Hematopoietic multipotent progenitor cell treated with erythropoietin and hydrocortisone succinate and interleukin-3 and kit ligand, for 6 days (in vitro differentiated cells): ENCODE measurements around the gene ARHGAP1.
"Not testable (repeated sequence)": the region's sequence is repeated elsewhere in the genome, so short reads cannot be mapped to it uniquely, and the experiment has no call there.

ENCODE experiments used
- DNase-seq: peaks from one replicate; pipeline ENCODE4 v3.0.0-alpha.2; 2015

The ARHGAP1 gene

DNA sequence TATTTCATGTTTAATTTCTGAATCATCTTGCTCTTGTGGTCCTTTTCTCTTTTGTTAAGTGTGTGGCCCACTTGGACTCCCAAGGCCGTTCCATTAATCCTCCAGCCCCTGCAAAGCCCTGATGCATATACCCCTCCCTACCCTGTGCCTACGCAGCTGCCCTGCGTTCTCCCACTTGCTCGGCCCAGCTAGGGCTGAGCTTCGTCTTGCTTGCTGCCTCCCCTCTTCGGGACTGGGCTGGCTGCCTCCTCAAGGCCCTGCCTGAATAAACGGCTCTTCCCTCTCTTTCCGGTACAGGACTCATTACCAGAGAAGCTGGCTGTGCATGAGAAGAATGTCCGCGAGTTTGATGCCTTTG lies 28.5 kb downstream of the ARHGAP1 start:
- no peak for DNase-seq

GRCh38 chr11:46670521-46670920 lies 29.9 kb downstream of the ARHGAP1 start:
- not testable (repeated sequence) for DNase-seq

DNA sequence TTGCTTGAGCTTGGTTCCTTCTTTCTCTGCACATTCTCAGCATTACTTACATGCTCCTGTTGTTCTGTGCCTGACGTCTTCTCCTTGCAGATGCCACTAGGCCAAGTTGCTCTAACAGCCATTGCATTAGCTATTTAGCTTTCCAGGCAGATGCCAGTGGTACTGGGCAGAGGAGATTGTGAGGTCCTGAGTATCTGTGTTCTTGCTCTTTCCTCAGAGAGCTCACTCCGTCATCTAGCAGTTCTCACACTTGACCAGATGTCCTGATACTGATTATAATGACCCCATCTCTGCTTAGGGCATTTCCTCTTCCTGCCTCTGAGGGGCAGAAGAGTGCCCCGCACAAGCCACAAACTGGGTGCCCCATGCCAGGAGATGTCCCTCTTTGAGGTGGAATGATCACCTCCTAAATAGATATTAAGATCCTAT lies 30.7 kb downstream of the ARHGAP1 start:
- DNase-seq, result peak; percentile 89

- no peak for DNase-seq
Observed at GRCh38 chr11:46668480-46669085, 31.8 kb downstream of the ARHGAP1 start.

DNA sequence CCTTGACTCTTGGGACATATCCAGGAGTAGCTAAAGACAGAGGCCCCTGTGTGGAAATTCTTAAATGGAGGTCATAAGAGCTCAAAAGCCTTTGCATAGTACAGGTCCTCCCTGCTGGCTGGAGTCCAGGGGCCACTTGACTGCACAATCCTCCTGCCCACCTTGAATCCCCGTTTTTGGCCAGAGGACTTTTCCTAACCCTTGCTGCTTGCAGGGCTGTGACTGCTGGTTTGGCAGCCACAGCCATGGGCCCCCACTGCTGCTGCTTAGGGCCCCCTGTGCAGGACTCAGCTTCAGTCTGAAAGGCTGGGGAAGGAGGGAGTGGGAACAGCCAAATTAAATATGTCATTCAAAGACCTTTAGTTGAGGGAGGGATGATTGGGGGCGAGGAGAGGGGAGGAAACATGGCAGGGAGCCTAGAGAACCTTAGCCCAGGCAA lies 33.4 kb downstream of the ARHGAP1 start:
- no peak for DNase-seq

DNA sequence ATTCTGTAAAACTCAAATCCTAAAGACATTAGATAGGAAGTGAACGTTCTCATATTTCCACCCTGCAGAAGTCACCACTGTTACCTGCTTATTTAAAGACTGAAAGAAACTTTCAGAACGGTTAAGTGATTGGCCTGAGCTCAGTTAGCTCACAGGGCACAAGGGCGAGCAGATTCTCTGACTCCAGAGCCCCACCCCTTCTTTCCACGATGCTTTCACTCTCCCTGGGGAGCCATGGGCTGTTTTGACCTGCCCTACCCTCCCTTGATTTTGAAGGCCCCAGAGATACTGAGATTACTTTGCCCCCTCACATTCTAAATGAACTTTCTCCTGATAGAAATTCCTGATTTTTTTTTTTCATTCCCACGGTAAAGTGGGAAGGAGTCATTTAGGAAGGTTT lies 33.9 kb downstream of the ARHGAP1 start:
- DNase-seq, result no peak

- DNase-seq, result no peak
Observed at GRCh38 chr11:46665356-46665755, 35.1 kb downstream of the ARHGAP1 start.

- DNase-seq, result peak; percentile 71
Observed at GRCh38 chr11:46664612-46665011, 35.8 kb downstream of the ARHGAP1 start.

DNA sequence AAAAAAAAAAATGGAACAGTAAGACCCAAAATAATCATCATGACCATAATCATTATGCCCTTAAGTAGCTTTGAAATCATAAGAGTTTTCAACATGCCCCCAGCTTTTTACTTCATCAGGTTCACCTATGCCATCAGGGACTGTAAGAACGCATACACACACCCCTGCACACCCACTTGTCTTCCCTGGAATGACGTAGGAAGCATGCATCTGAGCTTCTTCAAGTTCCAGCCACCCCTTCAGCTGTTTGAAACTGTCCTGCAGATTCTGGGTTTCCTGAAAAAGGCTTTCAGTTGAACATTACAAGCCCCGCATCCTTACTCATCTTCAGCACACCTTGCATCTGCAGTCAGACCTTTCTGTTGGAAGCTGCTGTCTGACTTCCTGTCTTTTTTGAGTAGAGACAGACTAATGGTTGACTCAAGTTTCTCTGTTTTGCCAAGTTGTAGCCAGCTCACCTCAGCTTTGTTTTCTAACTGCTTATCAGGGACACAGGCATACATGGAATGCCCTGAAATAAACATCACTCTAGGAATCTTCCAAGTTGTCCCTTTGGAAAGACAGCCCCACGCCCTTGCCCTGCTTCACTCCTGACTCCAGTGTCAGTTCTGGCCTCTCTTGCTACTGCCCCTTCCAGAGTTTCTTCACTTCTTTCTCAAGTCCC lies 37.0 kb downstream of the ARHGAP1 start:
- DNase-seq, result no peak

DNA sequence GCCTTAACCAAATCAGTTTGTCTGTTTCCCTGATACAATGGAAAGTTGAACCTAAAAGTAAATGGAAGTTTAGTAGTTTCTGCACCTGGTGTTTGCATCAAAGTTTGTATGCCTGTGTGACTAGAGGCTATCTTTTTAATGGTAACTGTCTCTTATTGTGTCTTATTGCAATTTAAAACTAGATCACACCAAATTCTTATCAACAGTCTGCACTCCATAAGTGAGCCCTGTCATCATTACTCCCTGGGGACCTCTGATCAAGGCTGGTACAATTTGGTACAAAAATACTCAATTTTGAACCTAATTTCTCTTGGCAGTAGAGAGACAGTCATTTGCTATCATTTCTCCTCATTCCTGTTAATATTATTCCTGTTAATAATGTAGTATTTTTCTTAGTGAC lies 38.1 kb downstream of the ARHGAP1 start:
- peak; percentile 68 for DNase-seq

DNA sequence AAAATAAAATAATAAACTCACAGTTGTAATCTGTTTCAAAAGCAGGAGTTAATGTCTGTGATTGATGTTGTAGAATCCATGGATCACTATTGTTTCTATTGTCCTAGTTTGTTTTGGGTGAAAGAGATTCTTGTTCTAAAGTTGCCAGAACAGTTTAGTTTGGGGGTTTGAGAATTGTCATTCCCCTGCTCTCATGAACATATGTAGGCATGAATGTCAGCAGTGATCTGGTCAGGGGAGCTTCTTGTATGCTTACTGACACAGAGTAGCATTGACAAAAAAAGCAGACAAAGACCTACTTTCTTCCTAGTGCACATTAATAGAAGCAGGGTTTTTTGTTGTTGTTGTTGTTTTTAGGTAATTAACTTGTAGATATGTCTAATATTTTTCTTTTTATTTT lies 38.6 kb downstream of the ARHGAP1 start:
- no peak for DNase-seq

GRCh38 chr11:46659908-46660307 lies 40.5 kb downstream of the ARHGAP1 start:
- peak; percentile 77 for DNase-seq

DNA sequence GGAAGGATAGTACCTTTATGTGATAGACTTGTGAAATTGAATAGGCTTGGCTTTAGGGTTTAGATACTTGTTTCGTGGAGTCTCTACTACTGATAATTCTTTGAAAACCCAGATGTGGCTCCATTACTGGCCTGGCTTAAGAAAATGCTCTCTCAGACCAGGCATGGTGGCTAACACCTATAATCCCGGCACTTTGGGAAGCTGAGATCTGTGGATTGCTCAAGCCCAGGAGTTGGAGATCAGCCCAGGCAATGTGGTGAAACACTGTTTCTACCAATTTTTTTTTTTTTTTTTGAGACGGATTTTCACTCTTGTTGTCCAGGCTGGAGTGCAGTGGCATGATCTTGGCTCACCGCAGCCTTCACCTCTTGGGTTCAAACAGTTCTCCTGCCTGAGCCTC lies 42.2 kb downstream of the ARHGAP1 start:
- DNase-seq, result no peak

GRCh38 chr11:46657186-46657585 lies 43.2 kb downstream of the ARHGAP1 start:
- no peak for DNase-seq

DNA sequence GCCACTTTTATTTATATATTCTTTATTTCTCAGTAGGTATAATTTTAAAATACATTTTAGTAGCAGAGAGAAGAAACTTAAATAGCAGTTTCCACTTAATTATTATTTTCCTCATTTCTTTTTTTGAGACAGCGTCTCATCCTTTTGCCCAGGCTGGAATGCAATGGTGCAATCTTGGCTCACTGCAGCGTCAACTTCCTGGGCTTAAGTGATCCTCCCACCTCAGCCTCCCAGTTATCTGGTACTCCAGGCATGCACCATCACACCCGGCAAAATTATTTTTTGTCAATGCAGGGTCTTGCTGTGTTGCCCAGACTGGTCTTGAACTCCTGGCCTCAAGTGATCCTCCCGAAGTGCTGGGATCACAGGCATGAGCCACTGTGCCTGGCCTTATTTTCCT lies 44.8 kb downstream of the ARHGAP1 start:
- DNase-seq, result no peak

DNA sequence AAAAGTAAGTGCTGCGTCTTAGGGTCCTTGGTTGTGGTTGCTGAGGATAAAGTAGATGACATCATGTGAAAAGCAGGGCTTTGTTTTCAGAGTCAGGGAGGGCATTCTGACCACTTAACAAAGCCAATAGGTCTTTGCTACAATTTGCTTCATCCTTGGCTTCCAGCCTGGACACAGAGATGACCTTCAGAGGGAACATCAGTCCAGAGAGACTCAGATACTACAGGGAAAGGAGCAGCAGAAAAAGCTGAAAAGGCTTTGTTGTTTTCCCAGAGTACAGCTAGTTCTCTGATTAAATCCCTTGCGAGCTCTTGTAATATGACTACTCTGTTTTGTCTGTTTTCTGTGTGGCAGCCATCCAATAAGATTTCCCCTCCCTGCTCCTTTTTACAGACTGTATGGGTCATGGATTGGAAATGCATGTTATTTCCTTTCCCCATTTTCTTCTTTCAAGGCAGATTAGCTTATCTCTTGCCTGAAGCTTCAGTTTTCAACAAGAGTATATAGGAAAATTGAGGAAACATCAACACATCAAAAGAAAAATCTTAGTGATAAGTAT lies 51.2 kb downstream of the ARHGAP1 start:
- DNase-seq, result no peak

DNA sequence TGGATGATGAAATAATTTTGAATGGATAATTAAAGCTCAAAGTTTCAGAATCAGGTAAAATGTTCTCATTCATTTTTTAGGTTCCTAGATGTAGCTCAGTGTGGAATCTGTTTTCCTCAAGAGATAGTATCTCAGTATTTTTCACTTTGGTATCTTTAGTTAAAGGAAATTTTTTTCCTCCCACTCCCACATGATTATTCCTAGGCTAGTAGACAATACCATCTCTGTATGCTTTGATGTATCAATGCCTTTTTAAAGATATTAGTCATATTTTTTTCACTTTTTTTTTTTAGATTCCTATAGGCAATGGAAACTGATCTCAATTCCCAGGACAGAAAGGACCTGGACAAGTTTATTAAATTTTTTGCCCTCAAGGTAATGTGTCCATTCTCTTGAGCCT lies 56.4 kb downstream of the ARHGAP1 start:
- no peak for DNase-seq

DNA sequence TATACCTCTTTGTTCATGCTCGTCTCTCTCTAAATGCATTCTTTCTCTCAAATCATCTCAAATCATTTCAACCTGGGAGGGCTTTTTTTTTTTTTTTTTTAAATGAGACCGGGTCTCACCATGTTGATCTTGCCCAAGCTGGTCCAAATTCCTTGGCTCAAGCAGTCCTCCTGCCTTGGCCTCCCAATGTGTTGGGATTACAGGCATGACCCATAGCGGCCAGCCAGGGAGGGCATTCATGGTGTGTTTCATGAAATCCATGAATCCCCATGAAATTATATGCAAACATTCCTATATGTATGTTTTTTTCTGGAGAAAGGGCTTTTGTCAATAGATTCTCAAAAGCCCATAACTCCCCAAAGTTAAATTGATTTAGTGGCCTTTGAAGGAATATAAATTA lies 56.9 kb downstream of the ARHGAP1 start:
- no peak for DNase-seq

- no peak for DNase-seq
Observed at GRCh38 chr11:46642627-46643335, 57.6 kb downstream of the ARHGAP1 start.

GRCh38 chr11:46641639-46642038 lies 58.8 kb downstream of the ARHGAP1 start:
- no peak for DNase-seq

DNA sequence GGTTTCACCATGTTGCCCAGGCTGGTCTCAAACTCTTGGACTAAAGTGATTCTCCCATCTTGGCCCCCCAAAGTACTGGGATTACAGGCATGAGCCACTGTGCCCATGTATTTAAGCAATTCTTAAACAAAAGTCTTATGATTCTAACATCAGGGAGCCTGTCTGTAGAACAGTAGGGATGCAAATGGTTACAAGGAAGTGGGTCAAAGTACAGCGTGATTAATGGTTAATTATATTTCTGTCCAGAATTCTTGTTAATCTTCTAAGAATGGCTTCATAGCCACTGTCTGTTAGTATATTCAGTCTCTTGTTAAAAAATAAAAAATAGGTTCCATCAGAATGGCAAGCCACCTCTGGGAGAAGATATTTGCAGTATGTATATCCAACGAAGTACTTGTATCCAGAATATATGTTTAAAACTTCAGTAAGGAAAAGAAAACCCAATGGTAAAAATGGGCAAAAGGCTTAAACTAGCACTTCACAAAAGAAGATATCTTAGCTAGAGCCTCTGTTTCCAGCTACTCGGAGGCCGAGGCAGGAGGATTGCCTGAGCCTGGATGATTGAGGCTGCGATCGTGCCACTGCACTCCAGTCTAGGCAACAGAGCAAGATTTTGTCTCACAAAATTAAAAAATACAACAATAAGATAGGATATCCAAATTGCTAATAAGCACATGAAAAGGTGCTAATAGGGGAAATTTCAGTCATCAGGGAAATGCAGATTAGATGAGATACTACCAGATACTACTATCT lies 60.2 kb downstream of the ARHGAP1 start:
- no peak for DNase-seq

GRCh38 chr11:46639197-46639839 lies 61.1 kb downstream of the ARHGAP1 start:
- no peak for DNase-seq

- no peak for DNase-seq
Observed at GRCh38 chr11:46637546-46637945, 62.9 kb downstream of the ARHGAP1 start.
